NCI-H128 (cell line): Measurements from ENCODE around the gene PXDN.

Source experiments
- DNase-seq: peaks from one replicate; lab custom pipeline; 2025; ENCODE audit not compliant: unreplicated experiment; lab: John Stamatoyannopoulos, UW

The PXDN gene

GRCh38 chr2:1652034-1652790 is 92.1 kb downstream of the PXDN start:
- no peak for DNase-seq

- DNase-seq: no peak
These were observed 92.9 kb downstream of the PXDN start for GRCh38 chr2:1651121-1652033.

GRCh38 chr2:1650085-1650872 is 94.0 kb downstream of the PXDN start:
- no peak for DNase-seq

- no peak for DNase-seq
These were observed 94.9 kb downstream of the PXDN start for GRCh38 chr2:1649103-1650084.

GRCh38 chr2:1648241-1649102 is 95.8 kb downstream of the PXDN start:
- DNase-seq: no peak

- DNase-seq: no peak
These were observed 96.7 kb downstream of the PXDN start for GRCh38 chr2:1647417-1648240.

GRCh38 chr2:1645761-1646476 is 98.4 kb downstream of the PXDN start:
- DNase-seq: no peak

GRCh38 chr2:1644427-1644826 is 99.9 kb downstream of the PXDN start:
- DNase-seq: no peak

- no peak for DNase-seq
These were observed 101.2 kb downstream of the PXDN start for GRCh38 chr2:1642993-1643619.

GRCh38 chr2:1642066-1642861 is 102.1 kb downstream of the PXDN start:
- no peak for DNase-seq

- DNase-seq: no peak
These were observed 102.8 kb downstream of the PXDN start for GRCh38 chr2:1641523-1641922.

- no peak for DNase-seq
These were observed 103.8 kb downstream of the PXDN start for GRCh38 chr2:1640301-1641135.

- DNase-seq: no peak
These were observed 105.0 kb downstream of the PXDN start for GRCh38 chr2:1639086-1639858.

GRCh38 chr2:1638281-1638860 is 105.9 kb downstream of the PXDN start:
- DNase-seq: no peak
